K562 (cell line): ENCODE measurements around the gene LY6G6F. TPM values are rescaled to one million over a fixed set of nuclear protein-coding genes. Genes with fewer than 3 reads are reported as not detected.

Experiments used
- ADNP ChIP-seq: fragments of 200-800 bp; sonication (Bioruptor generic); IDR thresholded peaks from 2 replicates; pipeline ENCODE4 v1.6.1; 2016; ENCODE audit warnings: missing genetic modification characterization, missing compliant biosample characterization
- ESRRA ChIP-seq: fragments of 450-650 bp; IDR thresholded peaks from 2 replicates; pipeline ENCODE4 v1.6.1; 2014; ENCODE audit warnings: low read depth, mild to moderate bottlenecking, moderate library complexity, borderline replicate concordance
- JUN ChIP-seq, 2 experiments: sonication (generic) in 1 of 2; formaldehyde crosslinking in 1 of 2; IDR thresholded peaks; 2 replicates each; pipeline versions ENCODE4 v1.6.1 to v1.8.0; 2012 to 2022; ENCODE audit warnings: borderline replicate concordance in 2 of 2, mild to moderate bottlenecking in 2 of 2, improper control_type of control experiment in 1 of 2, low read depth in 1 of 2, low read length in 1 of 2, missing genetic modification reagents in 1 of 2
- PHB ChIP-seq: fragments of 250-450 bp; sonication (Bioruptor Pico); IDR thresholded peaks from 2 replicates; pipeline ENCODE4 v1.5.0; 2021
- SMAD3 ChIP-seq: fragments of 450-650 bp; formaldehyde crosslinking; conservative IDR thresholded peaks from 2 replicates; pipeline ENCODE4 v1.4.0; 2020; ENCODE audit warnings: mild to moderate bottlenecking
- SRSF3 ChIP-seq: fragments of 200-400 bp; formaldehyde crosslinking; IDR thresholded peaks from 2 replicates; pipeline ENCODE4 v1.6.1; 2016; ENCODE audit warnings: mild to moderate bottlenecking, low read length, moderate library complexity; ENCODE audit not compliant: insufficient read depth
- TAF9B ChIP-seq: fragments of 450-650 bp; IDR thresholded peaks from 2 replicates; pipeline ENCODE4 v1.6.1; 2018; ENCODE audit warnings: mild to moderate bottlenecking; ENCODE audit not compliant: partially characterized antibody
- ZNF197 ChIP-seq: fragments of 200-800 bp; sonication (Bioruptor generic); IDR thresholded peaks from 2 replicates; pipeline ENCODE4 v1.6.1; 2016; ENCODE audit warnings: low read depth, missing genetic modification characterization, missing compliant biosample characterization
- ZNF586 ChIP-seq: fragments of 450-650 bp; formaldehyde crosslinking; conservative IDR thresholded peaks from 2 replicates; pipeline ENCODE4 v1.4.0; 2020; ENCODE audit warnings: mild to moderate bottlenecking, moderate library complexity
- polyA plus RNA-seq, 8 experiments: library from polyadenylated mRNA; depleted of rRNA in 4 of 8; stranded (reverse) in 5 of 8; unstranded in 3 of 8; fragments of >200 nt; fragmentation: Nextera tagmentation in 2 of 8; fragmentation: Illumina TruSeq in 1 of 8; extraction: Ambion mirVana in 2 of 8; extraction: Trizol in 1 of 8; gene quantifications; 2 replicates each; pipeline versions ENCODE4 v1.2.1 to v1.2.3, GENCODE V29; 2011 to 2014; ENCODE audit warnings: inconsistent platforms in 1 of 8, missing spikeins in 1 of 8
- total RNA-seq, 7 experiments: library from RNA; depleted of rRNA in 6 of 7; stranded (reverse); fragments of >200 nt in 6 of 7; fragmentation: Illumina TruSeq in 2 of 7; extraction: Trizol in 2 of 7; gene quantifications; 2 replicates each; pipeline versions ENCODE4 v1.2.1 to v1.2.3, GENCODE V29; 2011 to 2021; ENCODE audit warnings: low replicate concordance in 1 of 7
- TF ChIP-seq, protein P1 (sequence below): fragments of 250-450 bp; sonication (Bioruptor Pico); IDR thresholded peaks from 2 replicates; pipeline ENCODE4 v1.4.0; 2020; ENCODE audit warnings: mild to moderate bottlenecking, moderate library complexity

Gene LY6G6F
- total and polyA plus RNA-seq, 9 of the 15 experiments (the other 6 are each of a cell fraction or from before 2014, with no cell fraction given) = 0.14 to 0.50 (median 0.28) TPM; not detected in 2

DNA sequence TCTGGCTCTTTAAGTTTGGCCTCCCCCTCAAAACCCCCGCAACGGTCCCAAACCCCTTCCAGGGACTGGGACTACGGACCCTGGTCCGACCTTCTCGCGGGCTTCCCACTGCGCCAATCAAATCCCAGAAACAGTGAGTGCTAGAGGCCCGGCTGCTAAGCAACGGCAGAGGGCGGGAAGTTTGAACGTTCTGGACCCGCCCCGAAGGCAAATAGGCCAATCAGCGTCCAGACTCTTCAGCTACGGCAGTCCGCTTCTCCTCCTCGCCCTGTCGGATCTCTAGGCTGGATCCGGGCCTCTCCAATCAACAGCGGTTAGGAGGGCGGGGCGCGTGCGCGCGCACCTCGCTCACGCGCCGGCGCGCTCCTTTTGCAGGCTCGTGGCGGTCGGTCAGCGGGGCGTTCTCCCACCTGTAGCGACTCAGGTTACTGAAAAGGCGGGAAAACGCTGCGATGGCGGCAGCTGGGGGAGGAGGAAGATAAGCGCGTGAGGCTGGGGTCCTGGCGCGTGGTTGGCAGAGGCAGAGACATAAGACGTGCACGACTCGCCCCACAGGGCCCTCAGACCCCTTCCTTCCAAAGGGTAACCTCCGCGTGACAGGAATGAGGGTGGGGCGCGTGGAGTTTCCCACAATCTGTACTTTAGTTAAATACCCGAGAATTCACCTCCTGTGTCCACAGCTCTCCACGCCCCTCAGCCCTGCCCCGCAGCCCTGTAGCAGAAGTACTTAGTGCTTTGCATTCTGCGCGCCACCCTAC is 33.2 kb downstream of the LY6G6F start, which contains the start of gene MSH5 (continued):
- TF ChIP-seq PHB = no peak
- TF ChIP-seq ESRRA = no peak
- TF ChIP-seq, protein P1, sequence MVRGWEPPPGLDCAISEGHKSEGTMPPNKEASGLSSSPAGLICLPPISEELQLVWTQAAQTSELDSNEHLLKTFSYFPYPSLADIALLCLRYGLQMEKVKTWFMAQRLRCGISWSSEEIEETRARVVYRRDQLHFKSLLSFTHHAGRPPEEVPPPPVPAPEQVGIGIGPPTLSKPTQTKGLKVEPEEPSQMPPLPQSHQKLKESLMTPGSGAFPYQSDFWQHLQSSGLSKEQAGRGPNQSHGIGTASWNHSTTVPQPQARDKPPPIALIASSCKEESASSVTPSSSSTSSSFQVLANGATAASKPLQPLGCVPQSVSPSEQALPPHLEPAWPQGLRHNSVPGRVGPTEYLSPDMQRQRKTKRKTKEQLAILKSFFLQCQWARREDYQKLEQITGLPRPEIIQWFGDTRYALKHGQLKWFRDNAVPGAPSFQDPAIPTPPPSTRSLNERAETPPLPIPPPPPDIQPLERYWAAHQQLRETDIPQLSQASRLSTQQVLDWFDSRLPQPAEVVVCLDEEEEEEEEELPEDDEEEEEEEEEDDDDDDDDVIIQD (CRISPR knock-in tag) = no peak; the same call in 1 of the 2 replicates
- TF ChIP-seq TAF9B = no peak
- TF ChIP-seq ZNF586 (CRISPR knock-in tag) = 0 out of 2 replicates have a peak, but pooled peaks have one; percentile 14
- no peak for TF ChIP-seq ZNF197 (CRISPR knock-in tag)
- TF ChIP-seq SRSF3 = peak; percentile 99
- TF ChIP-seq SMAD3 (CRISPR knock-in tag) = peak; percentile 51; the same call in 1 of the 2 replicates
- no peak for TF ChIP-seq ADNP
- TF ChIP-seq JUN (IDR thresholded peaks at IDR 0.05; ENCODE audit: borderline replicate concordance, low read depth, low read length) = peak; percentile 71; the same call in 1 of the 2 replicates
- TF ChIP-seq JUN (CRISPR knock-in tag; IDR thresholded peaks at IDR 0.05; ENCODE audit: borderline replicate concordance) = peak; percentile 98; the same call in 1 of the 2 replicates
